Measurements from ENCODE around the gene UBE2I. TPM values are rescaled to one million over a fixed set of nuclear protein-coding genes. Genes with fewer than 3 reads are reported as not detected.
"Not testable (repeated sequence)": the region's sequence is repeated elsewhere in the genome, so short reads cannot be mapped to it uniquely, and the experiment has no call there.

The UBE2I gene
- total RNA-seq, 1 experiment from 2014 or later, result 229 TPM

- TF ChIP-seq USF1 (CRISPR knock-in tag; IDR thresholded peaks at IDR 0.05), result no peak
- no peak for TF ChIP-seq TEAD1 (CRISPR knock-in tag; IDR thresholded peaks at IDR 0.05)
- TF ChIP-seq IRF2 (CRISPR knock-in tag; IDR thresholded peaks at IDR 0.05; ENCODE audit: borderline replicate concordance, low read depth), result no peak
- no peak for TF ChIP-seq ZNF396 (CRISPR knock-in tag; IDR thresholded peaks at IDR 0.05; ENCODE audit: borderline replicate concordance)
- no peak for TF ChIP-seq RELA (CRISPR knock-in tag; IDR thresholded peaks at IDR 0.05; ENCODE audit: borderline replicate concordance)
- TF ChIP-seq ZNF219 (CRISPR knock-in tag; IDR thresholded peaks at IDR 0.05; ENCODE audit: borderline replicate concordance), result no peak
- no peak for TF ChIP-seq NR3C1 (CRISPR knock-in tag; conservative IDR thresholded peaks at IDR 0.05; ENCODE audit: low read depth)
- TF ChIP-seq ZNF263 (CRISPR knock-in tag; IDR thresholded peaks at IDR 0.05; ENCODE audit: low read depth), result no peak
These were observed 17.9 kb upstream of the UBE2I start (continued) for GRCh38 chr16:1291576-1291974.

GRCh38 chr16:1292208-1292607, 17.2 kb upstream of the UBE2I start:
- H3K27ac Mint-ChIP-seq; DNase-seq (ENCODE audit: low spot score); H3K4me3 Mint-ChIP-seq; H3K9me3 Mint-ChIP-seq; ATAC-seq; POLR2A ChIA-PET; H3K36me3 Mint-ChIP-seq: not testable (repeated sequence)
- peaks cover 40% of the 10 kb centered on the region for H3K4me1 Mint-ChIP-seq
- H3K27me3 Mint-ChIP-seq (ENCODE audit: low read depth), result peaks cover 52% of the 10 kb centered on the region
- CTCF ChIA-PET, result interaction anchor here (1.9 to 3.5 kb wide), 2 partner anchors 9 to 46 kb away, joined by 7 to 48 read pairs; no protein-coding TSS in a partner anchor

GRCh38 chr16:1292808-1293207, 16.6 kb upstream of the UBE2I start:
- Mint-ChIP-seq H3K27me3 (ENCODE audit: low read depth) (peaks cover 50% of the 10 kb centered on the region), H3K4me1 (peaks cover 40% of the 10 kb centered on the region)
- ATAC-seq; DNase-seq (ENCODE audit: low spot score); H3K4me3 Mint-ChIP-seq; H3K27ac Mint-ChIP-seq; H3K36me3 Mint-ChIP-seq; H3K9me3 Mint-ChIP-seq; CTCF ChIA-PET: not testable (repeated sequence)
- POLR2A ChIA-PET, result interaction anchor here (1.4 kb wide), 1 partner anchor 16 kb away, joined by 3 read pairs; no protein-coding TSS in a partner anchor

- peaks cover 40% of the 10 kb centered on the region for H3K4me1 Mint-ChIP-seq
- H3K36me3 Mint-ChIP-seq, result no peaks in the 10 kb centered on the region
- H3K4me3 Mint-ChIP-seq, result no peak overlapping the region
- no peaks in the 10 kb centered on the region for H3K9me3 Mint-ChIP-seq
- H3K27ac Mint-ChIP-seq, result no peak overlapping the region
- peaks cover 44% of the 10 kb centered on the region for H3K27me3 Mint-ChIP-seq (ENCODE audit: low read depth)
- DNase-seq (ENCODE audit: low spot score), result no peak
- ChIA-PET CTCF (interaction anchor here (0.7 to 1.0 kb wide), 2 partner anchors 37 to 722 kb away, joined by 4 to 6 read pairs; no protein-coding TSS in a partner anchor), POLR2A (interaction anchor here (1.4 kb wide), 1 partner anchor 15 kb away, joined by 3 read pairs; no protein-coding TSS in a partner anchor)
- no peak for ATAC-seq
- TF ChIP-seq ZNF416 (CRISPR knock-in tag; IDR thresholded peaks at IDR 0.05) (no peak), JUN (CRISPR knock-in tag; IDR thresholded peaks at IDR 0.05) (no peak), ZNF396 (CRISPR knock-in tag; IDR thresholded peaks at IDR 0.05; ENCODE audit: borderline replicate concordance) (no peak), PRRX2 (CRISPR knock-in tag; IDR thresholded peaks at IDR 0.05) (no peak), ZNF425 (CRISPR knock-in tag; conservative IDR thresholded peaks at IDR 0.05) (no peak), NR3C1 (CRISPR knock-in tag; conservative IDR thresholded peaks at IDR 0.05; ENCODE audit: low read depth) (no peak), IRF2 (CRISPR knock-in tag; IDR thresholded peaks at IDR 0.05; ENCODE audit: borderline replicate concordance, low read depth) (no peak), ATF2 (CRISPR knock-in tag; IDR thresholded peaks at IDR 0.05; ENCODE audit: borderline replicate concordance, low read depth) (no peak), ZMAT4 (CRISPR knock-in tag; IDR thresholded peaks at IDR 0.05) (no peak), KAT7 (CRISPR knock-in tag; IDR thresholded peaks at IDR 0.05; ENCODE audit: borderline replicate concordance) (no peak), PRDM15 (CRISPR knock-in tag; IDR thresholded peaks at IDR 0.05) (no peak), FOXJ3 (CRISPR knock-in tag; IDR thresholded peaks at IDR 0.05; ENCODE audit: borderline replicate concordance) (no peak), RORB (CRISPR knock-in tag; IDR thresholded peaks at IDR 0.05) (no peak), TCF7 (CRISPR knock-in tag; IDR thresholded peaks at IDR 0.05; ENCODE audit: low read depth) (no peak)
These were observed 15.3 kb upstream of the UBE2I start for GRCh38 chr16:1293921-1294656.

All from WTC11 (cell line).